NCI-H187 treated with DMSO at 0.1 percent for 48 hours (cell line): Measurements from ENCODE around the gene CRY2.
"Not testable (repeated sequence)": the region's sequence is repeated elsewhere in the genome, so short reads cannot be mapped to it uniquely, and the experiment has no call there.

ENCODE experiments used
- DNase-seq: peaks from one replicate; lab custom pipeline; 2025; lab: John Stamatoyannopoulos, UW

CRY2 gene

GRCh38 chr11:45811571-45812290, 35.5 kb upstream of the CRY2 start:
- no peak for DNase-seq

GRCh38 chr11:45812581-45813548, 34.4 kb upstream of the CRY2 start:
- DNase-seq: no peak

GRCh38 chr11:45815747-45816146, 31.5 kb upstream of the CRY2 start:
- DNase-seq: no peak

- DNase-seq: no peak
These were observed 30.7 kb upstream of the CRY2 start for GRCh38 chr11:45816614-45817013.

GRCh38 chr11:45817191-45817590, 30.1 kb upstream of the CRY2 start:
- DNase-seq: no peak

- no peak for DNase-seq
These were observed 28.2 kb upstream of the CRY2 start for GRCh38 chr11:45818961-45819605.

- DNase-seq: no peak
These were observed 26.9 kb upstream of the CRY2 start for GRCh38 chr11:45820211-45820857.

- DNase-seq: not testable (repeated sequence)
These were observed 20.8 kb upstream of the CRY2 start for GRCh38 chr11:45826492-45826891.

GRCh38 chr11:45827123-45827522, 20.2 kb upstream of the CRY2 start:
- DNase-seq: no peak

GRCh38 chr11:45828996-45829395, 18.3 kb upstream of the CRY2 start:
- no peak for DNase-seq

GRCh38 chr11:45830596-45830995, 16.7 kb upstream of the CRY2 start:
- no peak for DNase-seq

GRCh38 chr11:45832811-45833441, 14.3 kb upstream of the CRY2 start:
- DNase-seq: no peak

- DNase-seq: no peak
These were observed 13.5 kb upstream of the CRY2 start for GRCh38 chr11:45833761-45834160.

- DNase-seq: no peak
These were observed 12.9 kb upstream of the CRY2 start for GRCh38 chr11:45834298-45834756.

GRCh38 chr11:45839204-45839603, 8.1 kb upstream of the CRY2 start:
- DNase-seq: no peak

- not testable (repeated sequence) for DNase-seq
These were observed 7.0 kb upstream of the CRY2 start for GRCh38 chr11:45840251-45840650.

- peak; percentile 48 for DNase-seq
These were observed 3.9 kb upstream of the CRY2 start for GRCh38 chr11:45843158-45843924.

GRCh38 chr11:45844822-45845578, 2.3 kb upstream of the CRY2 start:
- no peak for DNase-seq

GRCh38 chr11:45846174-45846675, 1.1 kb upstream of the CRY2 start:
- DNase-seq: no peak

- no peak for DNase-seq
These were observed 639 bp downstream of the CRY2 start for GRCh38 chr11:45847911-45848316.
